ENCODE results near the gene CDC42BPG.

Gene CDC42BPG

GRCh38 chr11:64804346-64805210 lies 39.9 kb downstream of the CDC42BPG start:
- in situ Hi-C loops (cut with MboI; ENCODE audit: low sequenced_read_pairs): no loop called here

GRCh38 chr11:64803846-64804345 lies 40.6 kb downstream of the CDC42BPG start:
- in situ Hi-C loops (cut with MboI; ENCODE audit: low sequenced_read_pairs): no loop called here

- in situ Hi-C loops (cut with MboI; ENCODE audit: low sequenced_read_pairs): no loop called here
These were observed 41.2 kb downstream of the CDC42BPG start, which contains the start of gene MAP4K2 for GRCh38 chr11:64803158-64803845. Gene MAP4K2, minus strand, starts transcription at chr11:64803214. Its CDS starts 65 bp downstream, at chr11:64803149.

- in situ Hi-C loops (cut with MboI; ENCODE audit: low sequenced_read_pairs): no loop called here
These were observed 41.9 kb downstream of the CDC42BPG start for GRCh38 chr11:64802370-64803157.

GRCh38 chr11:64801561-64802369 lies 42.7 kb downstream of the CDC42BPG start:
- in situ Hi-C loops (cut with MboI; ENCODE audit: low sequenced_read_pairs): no loop called here

GRCh38 chr11:64801158-64801464 lies 43.3 kb downstream of the CDC42BPG start:
- in situ Hi-C loops (cut with MboI; ENCODE audit: low sequenced_read_pairs): no loop called here

GRCh38 chr11:64800303-64801157 lies 43.9 kb downstream of the CDC42BPG start:
- in situ Hi-C loops (cut with MboI; ENCODE audit: low sequenced_read_pairs): no loop called here

GRCh38 chr11:64799623-64800302 lies 44.7 kb downstream of the CDC42BPG start:
- in situ Hi-C loops (cut with MboI; ENCODE audit: low sequenced_read_pairs): no loop called here

- in situ Hi-C loops (cut with MboI; ENCODE audit: low sequenced_read_pairs): no loop called here
These were observed 45.2 kb downstream of the CDC42BPG start for GRCh38 chr11:64799256-64799622.

- in situ Hi-C loops (cut with MboI; ENCODE audit: low sequenced_read_pairs): no loop called here
These were observed 47.5 kb downstream of the CDC42BPG start for GRCh38 chr11:64796757-64797541.

- in situ Hi-C loops (cut with MboI; ENCODE audit: low sequenced_read_pairs): no loop called here
These were observed 48.3 kb downstream of the CDC42BPG start for GRCh38 chr11:64796047-64796756.

- in situ Hi-C loops (cut with MboI; ENCODE audit: low sequenced_read_pairs): no loop called here
These were observed 49.9 kb downstream of the CDC42BPG start for GRCh38 chr11:64794526-64794925.

GRCh38 chr11:64793271-64794160 lies 50.9 kb downstream of the CDC42BPG start:
- in situ Hi-C loops (cut with MboI; ENCODE audit: low sequenced_read_pairs): no loop called here

GRCh38 chr11:64792482-64792881 lies 52.0 kb downstream of the CDC42BPG start:
- in situ Hi-C loops (cut with MboI; ENCODE audit: low sequenced_read_pairs): no loop called here

- in situ Hi-C loops (cut with MboI; ENCODE audit: low sequenced_read_pairs): no loop called here
These were observed 52.6 kb downstream of the CDC42BPG start for GRCh38 chr11:64791781-64792291.

Data from hTERT RPE-1 (cell line).